B cell (primary cell): Measurements from ENCODE around the gene KCTD6.

Experiments used
- EZH2 ChIP-seq: IDR thresholded peaks from 2 replicates; pipeline ENCODE4 v1.6.1; 2012; ENCODE audit warnings: borderline replicate concordance, low read depth, mild to moderate bottlenecking, moderate library complexity, low read length; ENCODE audit not compliant: insufficient read depth, poor library complexity, severe bottlenecking
- TF ChIP-seq, protein P1 (sequence below): fragments of 200-600 bp; IDR thresholded peaks from one replicate; pipeline ENCODE4 v1.8.0; 2022; ENCODE audit warnings: antibody characterized with exemption, mild to moderate bottlenecking

DNA sequence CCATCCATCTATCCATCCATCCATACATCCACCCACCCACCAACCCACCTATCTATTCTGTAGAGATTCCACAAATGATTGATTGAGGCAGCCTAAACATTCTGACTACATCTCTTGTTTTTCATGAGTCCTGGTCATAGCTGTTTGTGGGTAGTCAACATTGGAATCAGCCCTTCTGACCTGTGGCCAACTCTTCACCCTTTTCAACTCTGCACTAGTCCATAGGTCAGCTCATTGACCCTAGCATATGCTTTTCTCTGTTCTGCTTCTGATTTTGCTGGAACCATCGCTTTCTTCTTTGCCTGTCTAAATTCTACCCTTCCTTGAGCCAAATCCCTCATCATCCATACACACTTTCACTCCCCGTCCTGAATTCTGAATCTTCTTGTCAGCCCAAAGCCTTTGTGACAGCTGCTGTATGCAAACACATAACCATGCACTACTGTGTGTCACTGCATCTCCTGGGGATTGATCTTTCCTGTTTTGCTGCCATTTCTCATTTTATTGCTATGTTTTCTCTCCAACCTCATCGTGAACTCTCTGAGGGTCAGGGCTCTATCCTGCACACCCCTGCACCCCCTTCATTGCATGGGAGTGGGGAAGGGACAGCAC, 16.8 kb upstream of the KCTD6 start:
- TF ChIP-seq, protein P1, sequence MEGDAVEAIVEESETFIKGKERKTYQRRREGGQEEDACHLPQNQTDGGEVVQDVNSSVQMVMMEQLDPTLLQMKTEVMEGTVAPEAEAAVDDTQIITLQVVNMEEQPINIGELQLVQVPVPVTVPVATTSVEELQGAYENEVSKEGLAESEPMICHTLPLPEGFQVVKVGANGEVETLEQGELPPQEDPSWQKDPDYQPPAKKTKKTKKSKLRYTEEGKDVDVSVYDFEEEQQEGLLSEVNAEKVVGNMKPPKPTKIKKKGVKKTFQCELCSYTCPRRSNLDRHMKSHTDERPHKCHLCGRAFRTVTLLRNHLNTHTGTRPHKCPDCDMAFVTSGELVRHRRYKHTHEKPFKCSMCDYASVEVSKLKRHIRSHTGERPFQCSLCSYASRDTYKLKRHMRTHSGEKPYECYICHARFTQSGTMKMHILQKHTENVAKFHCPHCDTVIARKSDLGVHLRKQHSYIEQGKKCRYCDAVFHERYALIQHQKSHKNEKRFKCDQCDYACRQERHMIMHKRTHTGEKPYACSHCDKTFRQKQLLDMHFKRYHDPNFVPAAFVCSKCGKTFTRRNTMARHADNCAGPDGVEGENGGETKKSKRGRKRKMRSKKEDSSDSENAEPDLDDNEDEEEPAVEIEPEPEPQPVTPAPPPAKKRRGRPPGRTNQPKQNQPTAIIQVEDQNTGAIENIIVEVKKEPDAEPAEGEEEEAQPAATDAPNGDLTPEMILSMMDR = no peak
- TF ChIP-seq EZH2 = no peak
